ENCODE data around the gene ZNF783. TPM values are rescaled to one million over a fixed set of nuclear protein-coding genes. Genes with fewer than 3 reads are reported as not detected.
"Not testable (repeated sequence)": the region's sequence is repeated elsewhere in the genome, so short reads cannot be mapped to it uniquely, and the experiment has no call there.

ZNF783 gene
- total RNA-seq, 2 donors from 2014 or later: 10.7 to 20.7 TPM

GRCh38 chr7:149225106-149225505 is 36.9 kb upstream of the ZNF783 start:
- TF ChIP-seq POLR2A (IDR thresholded peaks at IDR 0.05) (no peak), POLR2AphosphoS5 (IDR thresholded peaks at IDR 0.05) (no peak)
- TF ChIP-seq, protein P1, sequence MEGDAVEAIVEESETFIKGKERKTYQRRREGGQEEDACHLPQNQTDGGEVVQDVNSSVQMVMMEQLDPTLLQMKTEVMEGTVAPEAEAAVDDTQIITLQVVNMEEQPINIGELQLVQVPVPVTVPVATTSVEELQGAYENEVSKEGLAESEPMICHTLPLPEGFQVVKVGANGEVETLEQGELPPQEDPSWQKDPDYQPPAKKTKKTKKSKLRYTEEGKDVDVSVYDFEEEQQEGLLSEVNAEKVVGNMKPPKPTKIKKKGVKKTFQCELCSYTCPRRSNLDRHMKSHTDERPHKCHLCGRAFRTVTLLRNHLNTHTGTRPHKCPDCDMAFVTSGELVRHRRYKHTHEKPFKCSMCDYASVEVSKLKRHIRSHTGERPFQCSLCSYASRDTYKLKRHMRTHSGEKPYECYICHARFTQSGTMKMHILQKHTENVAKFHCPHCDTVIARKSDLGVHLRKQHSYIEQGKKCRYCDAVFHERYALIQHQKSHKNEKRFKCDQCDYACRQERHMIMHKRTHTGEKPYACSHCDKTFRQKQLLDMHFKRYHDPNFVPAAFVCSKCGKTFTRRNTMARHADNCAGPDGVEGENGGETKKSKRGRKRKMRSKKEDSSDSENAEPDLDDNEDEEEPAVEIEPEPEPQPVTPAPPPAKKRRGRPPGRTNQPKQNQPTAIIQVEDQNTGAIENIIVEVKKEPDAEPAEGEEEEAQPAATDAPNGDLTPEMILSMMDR (IDR thresholded peaks at IDR 0.05): no peak
- no peak overlapping the region for H3K27ac ChIP-seq
- WGBS: 94% methylated on average over 17 of the region's 19 CpGs

GRCh38 chr7:149225656-149226055 is 36.3 kb upstream of the ZNF783 start:
- intact Hi-C loops (cut with DNase I): no loop called here
- Histone ChIP-seq H3K4me1 (replicated peaks) (no peaks in the 10 kb centered on the region), H3K9me3 (no peaks in the 10 kb centered on the region), H3K27me3 (replicated peaks; ENCODE audit: insufficient read depth) (no peaks in the 10 kb centered on the region), H3K4me3 (no peak overlapping the region), H3K27ac (no peak overlapping the region), H3K36me3 (no peaks in the 10 kb centered on the region)
- DNase-seq (ENCODE audit: low spot score): no peak
- TF ChIP-seq POLR2AphosphoS5 (IDR thresholded peaks at IDR 0.05): no peak
- TF ChIP-seq POLR2A (IDR thresholded peaks at IDR 0.05): no peak
- 96% methylated on average over 22 of the region's 22 CpGs for WGBS

More at GRCh38 chr7:149225106-149225505, 36.9 kb upstream of the ZNF783 start:
- DNase-seq (ENCODE audit: low spot score): no peak
- Histone ChIP-seq H3K4me1 (replicated peaks) (no peaks in the 10 kb centered on the region), H3K27me3 (replicated peaks; ENCODE audit: insufficient read depth) (no peaks in the 10 kb centered on the region), H3K9me3 (no peaks in the 10 kb centered on the region), H3K36me3 (no peaks in the 10 kb centered on the region), H3K4me3 (no peak overlapping the region)
- intact Hi-C loops (cut with DNase I): no loop called here

DNA sequence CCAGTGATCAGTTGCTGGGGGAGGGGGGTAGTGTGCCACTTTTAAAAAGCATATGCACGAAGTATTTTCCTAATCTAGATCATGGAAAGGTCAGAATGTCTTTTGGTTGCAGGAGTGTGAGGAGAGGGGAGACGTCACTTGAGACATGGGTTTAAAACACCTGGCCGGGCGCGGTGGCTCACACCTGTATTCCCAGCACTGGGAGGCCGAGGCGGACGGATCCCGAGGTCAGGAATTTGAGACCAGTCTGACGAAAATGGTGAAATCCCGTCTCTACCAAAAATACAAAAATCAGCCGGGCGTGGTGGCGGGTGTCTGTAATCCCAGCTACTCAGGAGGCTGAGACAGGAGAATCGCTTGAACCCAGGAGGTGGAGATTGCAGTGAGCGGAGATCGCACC is 35.6 kb upstream of the ZNF783 start:
- H3K27me3 ChIP-seq (replicated peaks; ENCODE audit: insufficient read depth); H3K4me1 ChIP-seq (replicated peaks); DNase-seq (ENCODE audit: low spot score); intact Hi-C loops (cut with DNase I); H3K9me3 ChIP-seq; H3K36me3 ChIP-seq; H3K27ac ChIP-seq; H3K4me3 ChIP-seq: not testable (repeated sequence)
- WGBS: 92% methylated on average over 17 of the region's 17 CpGs

- Histone ChIP-seq H3K27ac (no peak overlapping the region), H3K4me1 (replicated peaks) (no peaks in the 10 kb centered on the region), H3K36me3 (no peaks in the 10 kb centered on the region), H3K27me3 (replicated peaks; ENCODE audit: insufficient read depth) (no peaks in the 10 kb centered on the region), H3K4me3 (no peak overlapping the region), H3K9me3 (no peaks in the 10 kb centered on the region)
- intact Hi-C loops (cut with DNase I): no loop called here
- 75% methylated on average over 6 of the region's 6 CpGs for WGBS
- TF ChIP-seq, protein P1 (IDR thresholded peaks at IDR 0.05): no peak
- TF ChIP-seq POLR2A (IDR thresholded peaks at IDR 0.05) (no peak), POLR2AphosphoS5 (IDR thresholded peaks at IDR 0.05) (no peak)
- no peak for DNase-seq (ENCODE audit: low spot score)
These were observed 35.0 kb upstream of the ZNF783 start for GRCh38 chr7:149226840-149227494.

DNA sequence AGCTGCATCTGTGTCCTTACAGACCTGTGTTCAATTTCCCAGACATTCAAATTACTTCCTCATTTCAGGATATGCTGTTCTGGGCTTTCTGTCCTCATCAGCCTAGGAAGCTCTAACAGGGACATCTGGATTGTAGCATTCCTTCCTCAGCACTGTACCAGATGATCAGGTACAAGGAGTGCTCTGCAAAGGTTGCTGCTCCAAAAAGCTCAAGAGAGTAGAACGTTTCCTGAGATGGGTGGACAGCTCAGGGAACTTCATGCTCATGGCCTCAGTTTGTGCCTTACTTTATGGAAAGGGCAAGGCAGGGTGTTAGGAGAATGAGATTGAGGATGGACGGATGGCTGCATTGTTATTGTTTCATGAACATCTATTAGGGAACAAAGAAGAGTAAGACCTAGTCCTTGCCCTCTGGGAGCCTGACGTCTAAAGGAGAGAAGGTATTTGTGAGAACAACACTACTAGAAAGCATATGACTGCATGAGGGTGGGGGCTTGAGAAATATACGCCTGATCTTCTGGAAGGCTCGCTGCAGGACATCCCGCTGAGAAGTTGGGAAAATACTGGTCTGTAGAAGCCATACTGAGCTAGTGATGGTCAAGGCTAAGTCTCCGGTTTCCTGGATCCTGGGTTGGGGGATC is 33.0 kb upstream of the ZNF783 start:
- intact Hi-C loops (cut with DNase I): no loop called here
- DNase-seq (ENCODE audit: low spot score): no peak
- Histone ChIP-seq H3K27ac (no peak overlapping the region), H3K27me3 (replicated peaks; ENCODE audit: insufficient read depth) (no peaks in the 10 kb centered on the region), H3K4me3 (no peak overlapping the region), H3K4me1 (replicated peaks) (no peaks in the 10 kb centered on the region), H3K36me3 (no peaks in the 10 kb centered on the region), H3K9me3 (no peaks in the 10 kb centered on the region)
- TF ChIP-seq POLR2A (IDR thresholded peaks at IDR 0.05): no peak
- TF ChIP-seq POLR2AphosphoS5 (IDR thresholded peaks at IDR 0.05): no peak
- TF ChIP-seq, protein P1 (IDR thresholded peaks at IDR 0.05): no peak
- WGBS: 55% methylated on average over 7 of the region's 7 CpGs

DNA sequence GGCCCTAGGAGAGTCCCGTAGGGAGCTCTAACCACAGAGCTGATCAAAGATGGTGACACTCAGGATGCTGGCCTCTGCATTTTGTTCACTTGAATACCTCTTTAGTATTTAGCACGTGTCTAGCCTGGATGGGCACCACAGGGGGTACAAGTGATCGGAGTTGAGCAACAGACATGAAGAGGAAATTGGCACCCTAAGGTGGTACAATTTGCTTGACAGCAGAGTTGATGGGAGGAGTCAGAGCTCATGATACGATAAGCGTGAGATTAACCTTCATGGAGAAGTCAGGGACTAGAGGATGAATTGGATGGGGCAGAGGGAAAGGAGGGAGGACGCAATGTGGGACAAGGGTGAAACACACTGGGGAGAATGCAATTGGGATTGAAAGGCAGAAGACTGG is 32.5 kb upstream of the ZNF783 start:
- TF ChIP-seq POLR2AphosphoS5 (IDR thresholded peaks at IDR 0.05) (no peak), POLR2A (IDR thresholded peaks at IDR 0.05) (no peak)
- TF ChIP-seq, protein P1 (IDR thresholded peaks at IDR 0.05): no peak
- Histone ChIP-seq H3K27ac (no peak overlapping the region), H3K27me3 (replicated peaks; ENCODE audit: insufficient read depth) (no peaks in the 10 kb centered on the region), H3K36me3 (no peaks in the 10 kb centered on the region), H3K4me3 (no peak overlapping the region), H3K9me3 (no peaks in the 10 kb centered on the region), H3K4me1 (replicated peaks) (no peaks in the 10 kb centered on the region)
- WGBS: 68% methylated on average over 6 of the region's 6 CpGs
- intact Hi-C loops (cut with DNase I): no loop called here
- DNase-seq (ENCODE audit: low spot score): no peak

Data from prostate gland (tissue), 2 donors.